ENCODE measurements around the gene MAPT.

MAPT gene

DNA sequence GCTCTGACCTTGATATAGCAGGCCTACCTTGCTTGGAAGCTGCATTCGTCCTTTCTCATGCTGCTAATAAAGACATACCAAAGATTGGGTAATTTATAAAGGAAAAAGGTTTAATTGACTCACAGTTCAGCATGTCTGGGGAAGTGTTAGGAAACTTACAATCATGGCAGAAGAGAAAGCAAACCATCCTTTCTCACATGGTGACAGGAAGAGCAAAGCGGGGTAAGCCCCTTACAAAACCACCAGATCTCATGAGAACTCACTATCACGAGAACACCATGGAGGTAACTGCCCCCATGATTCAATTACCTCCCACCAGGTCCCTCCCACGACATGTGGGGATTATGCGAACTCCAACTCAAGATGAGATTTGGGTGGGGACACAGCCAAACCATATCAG lies 6.0 kb upstream of the MAPT start:
- no peak overlapping the region for H3K4me3 ChIP-seq (ENCODE audit: low read length)
- peaks cover 39% of the 10 kb centered on the region for H3K27me3 ChIP-seq (ENCODE audit: insufficient read depth, low read length)
- H3K36me3 ChIP-seq (ENCODE audit: insufficient read depth, low read depth, low read length) = no peaks in the 10 kb centered on the region
- H3K4me1 ChIP-seq (ENCODE audit: insufficient read depth, low read length) = no peaks in the 10 kb centered on the region
- H3K9ac ChIP-seq (ENCODE audit: low read depth, low read length) = no peak overlapping the region
- no peak overlapping the region for H3K27ac ChIP-seq (ENCODE audit: low read length)
- H3K9me3 ChIP-seq (ENCODE audit: insufficient read depth, low read depth, low read length) = no peaks in the 10 kb centered on the region

DNA sequence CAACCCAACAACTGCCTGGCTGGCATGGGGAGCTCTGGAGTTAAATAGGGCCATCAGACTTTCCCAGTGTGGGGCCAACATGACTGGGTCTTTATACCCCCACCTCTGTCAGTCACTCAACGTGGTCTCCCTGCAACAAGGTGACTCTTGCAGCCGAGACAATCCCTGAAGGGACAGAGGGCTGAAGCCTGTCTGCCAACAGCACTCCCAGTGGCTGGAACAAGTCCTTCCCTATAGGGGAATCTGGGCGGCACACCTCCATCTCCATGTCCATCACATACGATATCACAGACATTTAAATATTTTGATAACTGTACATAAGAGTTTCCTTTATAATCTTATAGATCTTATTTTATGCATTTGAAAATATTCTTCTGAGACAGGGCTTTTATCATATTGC lies 4.8 kb upstream of the MAPT start:
- Histone ChIP-seq H3K9me3 (ENCODE audit: insufficient read depth, low read depth, low read length) (no peaks in the 10 kb centered on the region), H3K9ac (ENCODE audit: low read depth, low read length) (no peak overlapping the region), H3K4me1 (ENCODE audit: insufficient read depth, low read length) (no peaks in the 10 kb centered on the region), H3K36me3 (ENCODE audit: insufficient read depth, low read depth, low read length) (no peaks in the 10 kb centered on the region), H3K4me3 (ENCODE audit: low read length) (no peak overlapping the region), H3K27ac (ENCODE audit: low read length) (no peak overlapping the region), H3K27me3 (ENCODE audit: insufficient read depth, low read length) (peaks cover 46% of the 10 kb centered on the region)

DNA sequence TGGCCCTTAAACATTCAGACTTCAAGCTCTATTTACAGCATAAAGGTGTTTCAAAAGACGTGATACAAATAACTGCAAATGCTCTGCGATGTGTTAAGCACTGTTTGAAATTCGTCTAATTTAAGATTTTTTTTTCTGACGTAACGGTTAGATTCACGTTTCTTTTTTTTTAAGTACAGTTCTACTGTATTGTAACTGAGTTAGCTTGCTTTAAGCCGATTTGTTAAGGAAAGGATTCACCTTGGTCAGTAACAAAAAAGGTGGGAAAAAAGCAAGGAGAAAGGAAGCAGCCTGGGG lies 681 bp upstream of the MAPT start:
- H3K27ac ChIP-seq (ENCODE audit: low read length) = no peak overlapping the region
- no peaks in the 10 kb centered on the region for H3K36me3 ChIP-seq (ENCODE audit: insufficient read depth, low read depth, low read length)
- H3K27me3 ChIP-seq (ENCODE audit: insufficient read depth, low read length) = peaks cover 80% of the 10 kb centered on the region
- H3K9me3 ChIP-seq (ENCODE audit: insufficient read depth, low read depth, low read length) = no peaks in the 10 kb centered on the region
- H3K9ac ChIP-seq (ENCODE audit: low read depth, low read length) = peak overlapping the region; percentile 46; the same call in 1 of the 2 replicates
- no peaks in the 10 kb centered on the region for H3K4me1 ChIP-seq (ENCODE audit: insufficient read depth, low read length)
- H3K4me3 ChIP-seq (ENCODE audit: low read length) = peak overlapping the region; percentile 61; the same call in 1 of the 2 replicates

DNA sequence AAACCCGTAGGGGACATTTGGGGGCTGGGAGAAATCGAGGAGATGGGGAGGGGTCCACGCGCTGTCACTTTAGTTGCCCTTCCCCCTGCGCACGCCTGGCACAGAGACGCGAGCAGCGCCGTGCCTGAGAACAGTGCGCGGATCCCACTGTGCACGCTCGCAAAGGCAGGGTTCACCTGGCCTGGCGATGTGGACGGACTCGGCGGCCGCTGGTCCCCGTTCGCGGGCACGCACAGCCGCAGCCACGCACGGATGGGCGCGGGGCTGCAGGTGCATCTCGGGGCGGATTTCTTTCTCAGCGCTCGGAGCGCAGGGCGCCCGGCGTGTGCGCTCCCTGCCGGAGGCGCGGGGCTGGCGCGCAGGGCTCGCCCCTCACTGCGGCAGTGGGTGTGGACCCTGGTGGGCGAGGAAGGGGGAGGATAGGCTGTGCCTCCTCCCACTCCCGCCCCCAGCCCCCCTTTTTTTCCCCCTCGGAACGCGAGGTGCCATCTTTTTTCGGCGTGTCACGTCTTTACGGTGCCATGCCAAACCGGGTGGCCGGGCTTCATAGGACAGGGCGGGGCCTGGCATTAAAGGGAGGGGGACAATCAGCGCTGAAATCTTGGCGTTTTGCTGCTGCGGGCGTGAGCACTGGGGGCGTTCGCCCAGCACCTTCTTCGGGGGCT lies 1.1 kb downstream of the MAPT start:
- Histone ChIP-seq H3K4me3 (ENCODE audit: low read length) (peak overlapping the region; percentile 65; the same call in 1 of the 2 replicates), H3K4me1 (ENCODE audit: insufficient read depth, low read length) (no peaks in the 10 kb centered on the region), H3K36me3 (ENCODE audit: insufficient read depth, low read depth, low read length) (no peaks in the 10 kb centered on the region), H3K9me3 (ENCODE audit: insufficient read depth, low read depth, low read length) (no peaks in the 10 kb centered on the region), H3K27me3 (ENCODE audit: insufficient read depth, low read length) (peaks cover 92% of the 10 kb centered on the region), H3K27ac (ENCODE audit: low read length) (no peak overlapping the region), H3K9ac (ENCODE audit: low read depth, low read length) (no peak overlapping the region)

DNA sequence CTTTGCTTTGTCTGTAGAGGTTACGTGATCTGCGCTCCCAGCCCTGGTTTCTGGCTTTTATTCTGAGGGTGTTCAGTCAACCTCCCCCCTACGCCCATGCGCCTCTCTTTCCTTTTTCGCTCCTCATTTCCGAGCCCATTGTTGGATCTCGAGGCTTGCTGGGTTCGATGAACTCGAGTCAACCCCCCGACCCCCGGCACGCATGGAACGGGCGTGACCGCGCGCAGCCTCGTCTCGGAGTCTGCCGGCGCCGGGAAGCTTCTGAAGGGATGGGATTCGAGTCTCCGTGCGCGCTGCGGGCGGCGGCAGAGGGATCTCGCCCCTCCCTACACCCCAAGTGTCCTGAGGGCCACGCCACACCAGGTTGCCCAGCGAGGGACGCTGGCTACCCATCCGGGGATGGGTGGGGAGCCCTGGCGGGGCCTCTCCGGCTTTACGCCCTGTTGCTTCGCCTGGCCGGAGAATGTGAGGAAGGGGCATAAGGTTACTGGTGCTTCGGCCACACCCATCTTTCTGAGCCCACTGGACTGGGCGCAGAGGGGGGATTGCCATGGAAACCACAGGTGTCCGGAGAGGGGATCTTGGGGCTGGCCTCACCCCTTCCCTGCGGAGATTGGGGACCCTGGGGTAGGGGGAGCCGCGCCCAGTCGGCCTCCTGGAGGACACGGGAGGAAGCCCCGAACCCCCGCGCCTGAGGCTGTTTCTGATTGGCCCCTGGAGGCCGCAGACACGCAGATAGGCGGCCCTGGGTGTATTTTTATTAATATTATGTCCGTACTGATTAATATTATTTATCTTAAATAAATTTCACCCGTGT lies 1.8 kb downstream of the MAPT start:
- Histone ChIP-seq H3K36me3 (ENCODE audit: insufficient read depth, low read depth, low read length) (no peaks in the 10 kb centered on the region), H3K27me3 (ENCODE audit: insufficient read depth, low read length) (peaks cover 93% of the 10 kb centered on the region), H3K9me3 (ENCODE audit: insufficient read depth, low read depth, low read length) (no peaks in the 10 kb centered on the region), H3K9ac (ENCODE audit: low read depth, low read length) (no peak overlapping the region), H3K27ac (ENCODE audit: low read length) (no peak overlapping the region), H3K4me3 (ENCODE audit: low read length) (peak overlapping the region; percentile 65; the same call in 1 of the 2 replicates), H3K4me1 (ENCODE audit: insufficient read depth, low read length) (no peaks in the 10 kb centered on the region)

DNA sequence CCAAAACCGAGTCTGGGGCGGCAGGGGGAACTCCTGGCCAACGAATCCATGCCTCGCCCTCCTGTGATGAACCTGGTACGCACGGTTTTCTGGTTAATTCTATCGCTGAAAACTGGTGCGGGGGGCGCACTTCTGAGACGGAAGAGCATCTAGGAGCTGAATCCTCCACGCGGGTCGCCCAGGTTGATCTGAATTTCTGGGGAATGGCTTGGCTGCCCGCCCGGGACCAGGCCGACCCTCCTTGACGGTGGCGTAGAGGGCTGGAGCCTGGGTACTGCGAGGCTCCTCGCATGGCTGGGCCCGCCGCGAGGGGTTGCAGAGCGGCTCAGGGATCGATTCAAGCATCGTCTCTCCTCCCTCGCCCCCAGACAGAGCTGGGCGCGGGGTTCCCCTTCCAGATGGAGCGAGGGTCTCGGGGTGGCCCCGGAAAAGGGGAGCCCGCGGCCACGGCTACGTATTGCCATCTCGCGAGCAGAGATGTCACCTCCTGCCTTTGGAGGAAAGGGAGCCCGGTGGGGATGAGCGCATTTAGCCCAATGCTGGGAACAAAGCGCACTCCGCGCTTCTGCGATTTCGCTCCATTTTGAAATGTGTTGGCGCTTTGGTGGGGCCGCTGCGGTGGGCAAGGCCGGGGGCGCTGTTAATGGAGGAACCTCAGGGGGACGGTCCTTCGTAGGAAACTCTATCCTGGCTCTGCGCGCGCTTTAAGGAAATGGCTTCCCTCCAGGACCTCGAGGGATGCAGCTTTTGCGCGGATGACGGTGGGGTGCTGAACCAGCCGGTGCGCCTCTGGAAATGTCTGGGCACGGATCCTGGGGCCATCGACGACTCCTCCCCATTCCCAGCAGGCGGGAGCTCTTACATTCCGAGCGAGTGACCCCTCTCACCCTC lies 2.7 kb downstream of the MAPT start:
- no peaks in the 10 kb centered on the region for H3K36me3 ChIP-seq (ENCODE audit: insufficient read depth, low read depth, low read length)
- H3K4me3 ChIP-seq (ENCODE audit: low read length) = peak overlapping the region; percentile 63
- no peaks in the 10 kb centered on the region for H3K9me3 ChIP-seq (ENCODE audit: insufficient read depth, low read depth, low read length)
- H3K9ac ChIP-seq (ENCODE audit: low read depth, low read length) = no peak overlapping the region
- H3K27ac ChIP-seq (ENCODE audit: low read length) = no peak overlapping the region
- H3K27me3 ChIP-seq (ENCODE audit: insufficient read depth, low read length) = peaks cover 94% of the 10 kb centered on the region
- H3K4me1 ChIP-seq (ENCODE audit: insufficient read depth, low read length) = no peaks in the 10 kb centered on the region

DNA sequence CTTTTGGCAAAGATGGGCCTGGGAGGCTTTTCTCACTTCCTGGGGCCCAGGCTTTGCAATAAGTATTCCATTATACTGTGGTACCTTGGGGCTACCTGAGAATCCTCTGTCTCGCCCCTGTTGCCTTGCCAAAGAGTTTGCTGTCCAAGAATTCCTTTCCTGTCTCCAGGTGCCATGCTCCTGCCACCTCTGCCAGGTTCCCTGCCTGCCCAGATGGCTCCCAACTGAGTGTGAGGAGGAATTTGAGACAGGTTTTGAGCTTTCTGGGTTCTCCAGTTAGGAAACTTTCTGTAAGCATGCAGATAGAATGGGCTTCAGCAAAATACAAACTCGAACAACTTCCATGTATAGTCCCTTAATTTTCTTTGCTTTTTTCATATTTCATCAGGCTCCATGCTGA lies 5.8 kb downstream of the MAPT start:
- peaks cover 77% of the 10 kb centered on the region for H3K27me3 ChIP-seq (ENCODE audit: insufficient read depth, low read length)

DNA sequence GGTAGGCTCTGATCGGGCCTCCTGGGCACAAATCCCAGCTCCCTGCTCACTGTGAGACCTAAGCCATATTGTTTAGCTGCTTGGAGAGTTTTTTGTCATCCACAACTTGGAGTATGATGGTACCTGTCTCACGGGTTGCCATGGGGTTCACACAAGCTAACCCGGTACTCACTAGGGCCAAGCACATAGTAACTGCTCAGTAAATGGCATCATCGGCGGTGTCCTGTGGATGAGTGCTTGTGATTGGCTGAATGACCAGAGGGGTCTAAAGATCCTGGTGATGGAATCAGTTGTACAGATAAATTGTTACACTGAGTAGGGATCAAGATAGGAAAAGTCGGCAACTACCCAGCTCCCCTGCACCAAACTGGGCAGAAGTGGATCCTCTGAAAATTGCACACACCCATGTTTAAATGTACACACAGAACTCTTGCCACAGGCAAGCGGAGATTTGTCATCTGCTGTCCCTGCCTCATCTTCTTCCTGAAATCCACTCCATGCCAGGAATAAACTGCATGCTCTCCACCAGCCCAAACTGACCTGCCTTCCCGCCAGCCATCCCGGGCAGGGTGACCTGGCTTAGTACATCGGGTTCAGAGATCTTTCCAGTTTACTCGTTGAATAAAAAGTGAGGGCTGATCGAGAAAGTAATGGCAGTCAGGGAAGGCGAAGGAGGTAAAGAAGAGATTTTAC lies 6.5 kb downstream of the MAPT start:
- H3K36me3 ChIP-seq (ENCODE audit: insufficient read depth, low read depth, low read length) = no peaks in the 10 kb centered on the region
- no peak overlapping the region for H3K27ac ChIP-seq (ENCODE audit: low read length)
- peaks cover 70% of the 10 kb centered on the region for H3K27me3 ChIP-seq (ENCODE audit: insufficient read depth, low read length)
- no peak overlapping the region for H3K9ac ChIP-seq (ENCODE audit: low read depth, low read length)
- no peaks in the 10 kb centered on the region; the same call in 1 of the 2 replicates for H3K4me1 ChIP-seq (ENCODE audit: insufficient read depth, low read length)
- H3K4me3 ChIP-seq (ENCODE audit: low read length) = no peak overlapping the region
- H3K9me3 ChIP-seq (ENCODE audit: insufficient read depth, low read depth, low read length) = no peaks in the 10 kb centered on the region

More for the DNA sequence above, 5.8 kb downstream of the MAPT start:
- no peaks in the 10 kb centered on the region for H3K9me3 ChIP-seq (ENCODE audit: insufficient read depth, low read depth, low read length)
- H3K9ac ChIP-seq (ENCODE audit: low read depth, low read length) = no peak overlapping the region
- H3K36me3 ChIP-seq (ENCODE audit: insufficient read depth, low read depth, low read length) = no peaks in the 10 kb centered on the region
- H3K4me1 ChIP-seq (ENCODE audit: insufficient read depth, low read length) = no peaks in the 10 kb centered on the region; the same call in 1 of the 2 replicates
- H3K27ac ChIP-seq (ENCODE audit: low read length) = no peak overlapping the region
- H3K4me3 ChIP-seq (ENCODE audit: low read length) = no peak overlapping the region

DNA sequence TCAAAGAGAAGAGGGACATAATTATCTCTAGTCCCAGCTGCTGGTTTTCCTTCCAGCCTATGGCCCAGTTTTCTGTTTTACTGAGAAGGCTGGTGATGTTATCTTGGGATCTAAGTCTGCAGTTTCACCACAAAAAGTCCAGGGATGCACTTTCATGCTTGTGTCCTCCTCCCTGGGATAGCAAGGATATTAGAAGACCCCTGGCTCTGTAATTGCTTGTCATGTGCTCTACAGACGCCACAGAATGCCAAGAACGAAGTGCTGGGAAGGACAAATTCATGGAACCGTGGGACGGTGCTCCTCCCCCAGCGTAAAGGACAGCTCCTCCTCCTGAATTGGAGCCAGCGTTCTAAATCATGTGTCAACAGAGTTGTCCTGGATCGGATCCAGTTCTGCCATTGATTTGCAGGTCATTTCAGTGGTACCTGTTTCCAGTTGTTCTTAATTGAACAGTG lies 8.6 kb downstream of the MAPT start:
- Histone ChIP-seq H3K9me3 (ENCODE audit: insufficient read depth, low read depth, low read length) (no peaks in the 10 kb centered on the region), H3K4me1 (ENCODE audit: insufficient read depth, low read length) (no peaks in the 10 kb centered on the region; the same call in 1 of the 2 replicates), H3K4me3 (ENCODE audit: low read length) (no peak overlapping the region), H3K27ac (ENCODE audit: low read length) (no peak overlapping the region), H3K27me3 (ENCODE audit: insufficient read depth, low read length) (peaks cover 49% of the 10 kb centered on the region), H3K36me3 (ENCODE audit: insufficient read depth, low read depth, low read length) (no peaks in the 10 kb centered on the region), H3K9ac (ENCODE audit: low read depth, low read length) (no peak overlapping the region)

DNA sequence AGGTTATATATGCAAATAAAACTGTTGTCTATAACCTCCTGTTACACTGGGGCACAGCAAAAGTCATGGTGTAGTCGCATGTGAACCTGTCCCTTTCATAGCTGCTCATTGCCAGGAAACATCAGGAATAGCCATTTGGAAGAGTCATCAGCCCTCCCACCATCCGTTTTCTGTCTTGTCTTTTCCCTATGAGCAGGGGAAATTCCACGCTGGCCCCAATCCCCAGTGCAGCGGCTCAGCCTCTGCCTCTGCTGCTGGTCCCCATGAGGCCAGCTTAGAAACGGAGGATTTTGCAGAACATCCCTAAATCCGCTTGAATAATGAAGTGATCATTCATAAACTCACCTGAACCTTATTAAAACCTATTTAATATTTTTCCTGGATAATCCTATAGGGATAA lies 10.5 kb downstream of the MAPT start:
- no peak overlapping the region for H3K9ac ChIP-seq (ENCODE audit: low read depth, low read length)
- H3K27ac ChIP-seq (ENCODE audit: low read length) = no peak overlapping the region
- H3K4me1 ChIP-seq (ENCODE audit: insufficient read depth, low read length) = peaks cover 3% of the 10 kb centered on the region; the same call in 1 of the 2 replicates
- H3K27me3 ChIP-seq (ENCODE audit: insufficient read depth, low read length) = peaks cover 30% of the 10 kb centered on the region
- no peaks in the 10 kb centered on the region for H3K9me3 ChIP-seq (ENCODE audit: insufficient read depth, low read depth, low read length)
- no peaks in the 10 kb centered on the region for H3K36me3 ChIP-seq (ENCODE audit: insufficient read depth, low read depth, low read length)
- H3K4me3 ChIP-seq (ENCODE audit: low read length) = no peak overlapping the region

DNA sequence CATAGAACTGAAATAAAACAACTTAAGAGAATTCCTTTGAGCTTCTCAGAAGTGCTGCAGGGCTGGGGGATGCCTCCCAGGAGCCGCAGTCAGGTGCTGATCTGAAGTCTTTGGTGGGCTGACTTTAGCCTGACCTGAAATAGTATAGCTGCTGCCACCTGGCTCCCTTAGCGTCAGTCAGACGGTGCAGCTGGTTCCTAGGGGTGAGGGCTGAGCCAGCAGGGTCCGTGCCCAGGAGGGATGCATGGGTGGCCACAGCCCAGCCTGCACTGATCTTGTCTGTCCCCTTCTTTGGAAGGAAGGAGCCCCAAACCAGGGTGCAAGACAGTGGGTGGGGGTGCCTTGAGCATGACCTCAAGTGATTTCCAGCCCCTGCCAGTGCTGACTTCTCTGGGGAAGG lies 11.5 kb downstream of the MAPT start:
- Histone ChIP-seq H3K9ac (ENCODE audit: low read depth, low read length) (no peak overlapping the region), H3K36me3 (ENCODE audit: insufficient read depth, low read depth, low read length) (no peaks in the 10 kb centered on the region), H3K4me3 (ENCODE audit: low read length) (no peak overlapping the region), H3K9me3 (ENCODE audit: insufficient read depth, low read depth, low read length) (no peaks in the 10 kb centered on the region), H3K4me1 (ENCODE audit: insufficient read depth, low read length) (peaks cover 3% of the 10 kb centered on the region; the same call in 1 of the 2 replicates), H3K27ac (ENCODE audit: low read length) (no peak overlapping the region), H3K27me3 (ENCODE audit: insufficient read depth, low read length) (peaks cover 20% of the 10 kb centered on the region)

All from iPS-20b (cell line).